CD4-positive, alpha-beta T cell treated with Interleukin-4 for 1 hour (primary cell): Measurements from ENCODE around the gene FRMD1.

Experiments used
- DNase-seq, 2 donors: peaks; one replicate each; pipeline ENCODE4 v3.0.0-alpha.2; 2020 to 2022

The FRMD1 gene

GRCh38 chr6:168110437-168110836 lies 31.4 kb upstream of the FRMD1 start:
- no peak for DNase-seq

DNA sequence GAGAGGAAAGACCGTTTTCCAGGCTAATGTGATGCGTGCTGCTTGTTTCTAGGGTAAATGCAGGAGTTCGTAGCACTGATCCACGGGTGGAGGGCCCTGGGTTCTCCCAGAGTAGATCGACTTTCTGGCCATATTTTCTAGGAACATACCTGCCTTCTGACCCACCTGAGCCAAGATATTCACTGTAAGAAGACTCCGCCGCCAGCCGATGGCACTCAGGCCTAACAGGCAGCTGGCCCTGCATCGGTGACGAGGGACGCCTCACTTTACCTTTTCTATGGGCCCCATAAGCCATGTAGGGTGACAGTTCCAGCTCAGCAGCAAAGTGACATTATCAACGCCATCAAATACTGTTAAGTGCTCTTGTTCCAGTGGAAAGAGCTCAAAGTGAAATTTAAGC lies 30.2 kb upstream of the FRMD1 start:
- no peak for DNase-seq

DNA sequence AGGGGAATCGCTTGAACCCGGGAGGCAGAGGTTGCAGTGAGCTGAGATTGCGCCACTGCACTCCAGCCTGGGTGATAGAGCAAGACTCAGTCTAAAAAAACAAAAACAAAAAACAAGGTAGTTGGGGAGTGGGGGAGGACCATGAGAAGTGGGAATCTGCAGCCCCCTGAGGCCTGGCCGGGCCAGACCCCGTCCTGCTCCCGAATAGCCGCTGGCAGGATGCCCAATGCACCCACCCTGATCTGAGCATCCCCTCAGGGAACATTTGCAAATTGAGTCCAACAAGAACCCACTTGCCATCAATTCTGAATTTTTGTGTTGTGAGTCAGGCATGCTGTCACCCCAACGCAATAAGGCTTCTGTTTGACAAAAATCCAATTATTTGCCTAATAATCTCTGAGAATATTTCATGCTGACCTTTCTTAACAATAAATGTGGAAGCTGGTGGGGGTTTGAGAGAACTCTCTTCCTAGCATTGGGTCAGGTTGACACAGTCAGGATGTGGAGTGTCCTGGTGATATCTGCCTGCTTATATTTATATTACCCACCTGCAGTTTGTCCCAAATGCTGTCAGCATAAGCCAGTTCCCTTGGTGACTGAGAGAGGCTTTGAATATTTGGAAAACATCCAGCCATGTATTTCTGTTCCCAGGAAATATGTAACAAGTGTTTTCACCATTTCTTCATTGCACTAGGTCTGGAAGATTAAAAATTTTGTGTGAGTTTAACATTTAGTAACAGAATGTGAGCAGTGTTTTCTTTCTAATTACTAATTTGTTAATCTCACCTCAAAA lies 28.4 kb upstream of the FRMD1 start:
- no peak for DNase-seq

DNA sequence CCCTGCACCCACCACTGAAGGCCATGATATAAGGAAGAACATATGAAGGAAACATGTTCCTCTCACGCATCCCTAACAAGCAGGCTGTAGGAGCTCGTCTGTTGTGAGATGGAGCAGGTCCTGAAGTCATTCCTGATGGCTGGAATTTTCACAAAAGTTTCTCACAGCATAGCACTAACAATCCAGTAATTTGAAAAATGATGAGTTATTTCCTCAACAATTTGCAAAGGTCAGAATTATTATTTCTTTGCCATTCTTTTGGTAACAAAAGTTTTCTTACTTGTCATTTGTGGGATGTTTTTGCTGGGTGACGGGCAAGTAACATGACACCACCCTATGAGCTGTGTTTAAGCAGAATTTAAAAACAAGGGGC lies 27.6 kb upstream of the FRMD1 start:
- DNase-seq, result no peak

- DNase-seq, result no peak
Measured at GRCh38 chr6:168105813-168106632, 27.0 kb upstream of the FRMD1 start.

- DNase-seq, result no peak
Measured at GRCh38 chr6:168104636-168105035, 25.6 kb upstream of the FRMD1 start.

DNA sequence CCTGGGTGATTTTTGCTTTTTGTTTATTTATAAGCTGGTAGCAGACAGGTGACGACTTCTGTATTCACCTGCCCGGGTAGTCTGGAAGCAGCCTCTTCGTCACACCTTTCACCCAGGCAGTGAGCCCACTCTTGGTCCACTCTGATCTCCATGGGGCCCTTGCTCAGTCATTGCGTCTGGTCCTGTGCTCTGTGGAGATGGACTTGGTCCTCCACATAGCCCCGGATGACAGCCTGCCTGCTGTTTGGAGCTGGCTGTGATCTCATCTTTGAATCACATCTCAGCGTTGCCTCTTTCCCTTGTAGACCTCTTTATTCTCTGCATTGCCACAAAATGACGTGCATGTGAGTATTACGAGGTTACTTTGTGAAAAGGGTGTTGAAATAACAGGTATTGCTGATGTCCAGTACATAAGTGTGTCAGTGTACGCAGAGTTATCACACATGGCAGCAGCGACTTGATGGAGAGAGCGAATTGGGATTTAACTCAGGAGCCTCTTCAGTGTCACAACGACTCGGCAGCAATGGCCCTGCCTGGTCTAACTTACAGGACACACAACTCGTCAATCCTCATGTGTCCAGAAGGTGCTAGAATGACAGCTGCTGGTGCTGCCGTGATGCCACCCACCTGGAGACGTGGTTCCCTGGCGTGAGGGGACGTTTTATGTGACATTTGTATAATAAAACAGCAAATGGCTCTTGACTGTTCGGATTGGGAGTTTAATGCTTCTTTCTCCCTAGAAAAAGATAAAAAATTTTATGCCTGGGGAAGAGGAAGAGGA lies 24.2 kb upstream of the FRMD1 start:
- no peak for DNase-seq

- no peak for DNase-seq
Measured at GRCh38 chr6:168102315-168102985, 23.4 kb upstream of the FRMD1 start.

DNA sequence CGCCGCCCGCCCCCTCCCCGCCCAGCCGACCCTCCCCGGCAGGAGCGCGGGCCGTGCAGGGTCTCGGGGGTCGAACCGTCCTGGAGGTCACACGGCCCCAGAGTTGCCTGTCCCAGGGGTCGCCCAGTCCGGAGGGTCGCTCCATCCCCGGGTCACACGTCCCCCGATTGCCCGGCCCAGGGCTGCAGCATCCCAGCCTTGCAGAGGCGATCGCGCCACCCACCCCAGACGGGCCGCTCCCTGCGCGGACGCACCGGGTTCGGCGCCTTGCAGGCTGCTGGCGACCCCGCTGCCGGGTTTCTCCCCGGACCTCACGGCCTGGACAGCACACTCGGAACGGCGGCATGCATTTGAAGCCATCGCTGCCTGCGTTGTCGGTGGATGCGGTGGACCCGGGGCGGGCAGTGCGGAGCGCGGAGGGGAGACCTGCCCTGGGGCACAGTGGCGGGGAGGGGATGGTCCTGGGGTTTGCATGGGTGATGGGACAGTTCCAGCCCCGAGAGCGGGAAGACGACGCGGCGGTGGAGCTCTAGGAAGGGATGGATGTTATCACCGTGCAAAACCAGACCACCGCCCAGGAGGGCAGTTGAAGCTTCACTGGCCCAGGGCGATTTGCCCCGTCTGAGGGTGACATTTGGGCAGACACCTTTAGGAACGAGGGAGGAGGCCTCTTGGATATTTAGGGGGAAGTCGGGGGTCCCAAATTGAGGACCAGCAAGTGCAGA lies 22.7 kb upstream of the FRMD1 start:
- no peak for DNase-seq

GRCh38 chr6:168100803-168101589 lies 22.0 kb upstream of the FRMD1 start:
- DNase-seq, result no peak

DNA sequence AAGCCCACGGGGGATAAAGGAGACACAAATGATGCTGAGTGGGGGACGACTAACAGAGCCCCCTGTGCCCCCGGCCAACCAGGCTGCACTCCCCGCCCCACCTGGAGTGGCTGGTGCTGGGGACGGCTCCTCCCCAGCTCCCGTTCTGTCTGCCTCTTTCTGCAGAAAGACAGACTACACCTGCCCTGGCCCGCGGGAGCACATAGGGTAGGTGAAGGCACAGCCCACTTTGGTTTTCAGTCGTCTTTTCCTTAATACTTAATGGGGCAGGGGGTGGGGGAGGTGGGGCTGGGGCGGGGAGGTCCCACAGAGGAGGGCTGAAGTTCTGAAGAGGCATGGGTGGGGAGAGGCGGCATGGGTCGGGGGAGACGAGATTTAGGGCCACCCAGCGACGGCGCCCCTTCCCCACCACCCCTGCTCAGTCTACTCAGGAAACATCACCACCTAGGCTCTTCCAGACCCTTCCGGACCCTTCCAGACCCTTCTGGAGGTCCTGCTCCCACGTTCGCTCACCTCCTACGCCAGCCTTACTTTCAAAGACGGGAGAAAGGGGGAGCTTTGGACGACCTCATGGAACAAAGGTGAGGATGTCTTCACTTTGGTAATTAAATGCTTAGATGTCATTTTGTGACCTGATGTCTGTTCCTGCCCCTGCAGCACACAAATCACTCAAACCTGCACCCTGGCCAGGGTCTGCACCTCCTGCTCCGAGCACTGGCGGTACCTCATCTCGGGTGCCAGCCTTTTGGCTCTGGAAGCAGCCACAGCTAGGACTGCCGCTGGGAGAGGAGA lies 21.2 kb upstream of the FRMD1 start:
- DNase-seq, result no peak

- DNase-seq, result no peak
Measured at GRCh38 chr6:168099201-168100010, 20.4 kb upstream of the FRMD1 start.

GRCh38 chr6:168098431-168098861 lies 19.4 kb upstream of the FRMD1 start:
- no peak for DNase-seq

GRCh38 chr6:168097621-168098430 lies 18.8 kb upstream of the FRMD1 start:
- no peak for DNase-seq

- no peak for DNase-seq
Measured at GRCh38 chr6:168097221-168097620, 18.2 kb upstream of the FRMD1 start.

GRCh38 chr6:168096271-168096764 lies 17.3 kb upstream of the FRMD1 start:
- no peak for DNase-seq

DNA sequence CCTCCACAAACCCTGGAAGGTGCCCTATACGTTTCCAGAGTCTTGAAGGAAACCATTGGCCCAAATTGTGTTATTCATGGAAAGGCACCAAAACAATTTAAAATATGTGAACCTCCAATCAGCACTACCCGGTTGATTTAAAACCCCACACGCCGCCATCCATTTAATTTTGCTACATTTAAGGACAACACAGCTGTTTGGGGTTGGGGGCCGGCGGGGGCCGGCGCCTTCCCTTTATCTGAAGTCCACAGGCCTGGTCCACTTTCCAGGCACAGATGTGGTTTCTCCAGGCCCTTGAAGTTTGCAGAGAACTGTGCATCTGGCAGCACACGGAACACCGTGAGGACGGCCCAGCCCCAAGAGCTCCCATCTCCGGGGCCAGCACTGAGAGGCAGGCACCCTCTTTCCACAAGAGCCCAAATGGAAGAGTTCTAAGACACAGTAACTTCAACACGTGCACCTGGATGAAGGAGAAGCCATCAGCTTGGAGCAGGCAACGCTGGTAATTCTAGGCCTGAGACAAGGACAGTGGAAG lies 16.8 kb upstream of the FRMD1 start:
- no peak for DNase-seq

DNA sequence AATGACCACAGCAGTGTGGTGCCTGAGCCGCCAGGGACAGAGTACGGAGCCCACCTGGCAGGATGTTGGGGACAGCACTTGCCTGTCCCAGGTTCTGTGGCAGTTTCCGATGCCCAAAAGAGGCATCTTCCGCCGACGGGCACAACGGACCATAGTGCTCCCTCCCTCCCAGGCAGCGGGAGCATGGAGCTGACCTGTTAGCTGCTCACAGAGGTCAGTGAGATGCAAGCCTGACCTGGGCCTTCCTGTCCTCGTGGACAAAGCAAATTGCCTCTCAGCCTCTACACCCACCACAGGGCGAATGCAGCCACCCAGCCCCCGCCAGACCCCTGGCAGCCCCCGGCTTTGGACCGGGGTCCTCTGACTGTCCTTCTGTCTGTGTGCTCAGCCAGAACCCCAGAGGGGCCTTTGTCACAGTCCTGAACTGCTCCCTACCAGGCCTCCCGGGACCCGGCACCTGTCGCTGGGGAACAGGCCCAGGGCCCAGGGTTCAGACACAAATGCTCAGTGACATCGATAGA lies 16.2 kb upstream of the FRMD1 start:
- DNase-seq, result no peak
